NCI-H2196 (cell line): ENCODE results near the gene NMNAT2.
"Not testable (repeated sequence)": the region's sequence is repeated elsewhere in the genome, so short reads cannot be mapped to it uniquely, and the experiment has no call there.

ENCODE experiments used
- DNase-seq: peaks from one replicate; lab custom pipeline; 2025; ENCODE audit not compliant: unreplicated experiment; lab: John Stamatoyannopoulos, UW

NMNAT2 gene

GRCh38 chr1:183290628-183291027, 127.6 kb downstream of the NMNAT2 start:
- no peak for DNase-seq

- DNase-seq = no peak
These were observed 129.1 kb downstream of the NMNAT2 start for GRCh38 chr1:183289051-183289496.

- DNase-seq = no peak
These were observed 129.6 kb downstream of the NMNAT2 start for GRCh38 chr1:183288583-183288982.

- no peak for DNase-seq
These were observed 130.9 kb downstream of the NMNAT2 start for GRCh38 chr1:183287191-183287675.

- DNase-seq = no peak
These were observed 132.4 kb downstream of the NMNAT2 start for GRCh38 chr1:183285746-183286145.

GRCh38 chr1:183285256-183285655, 132.9 kb downstream of the NMNAT2 start:
- DNase-seq = no peak

- no peak for DNase-seq
These were observed 134.1 kb downstream of the NMNAT2 start for GRCh38 chr1:183284086-183284485.

- DNase-seq = no peak
These were observed 134.9 kb downstream of the NMNAT2 start for GRCh38 chr1:183283286-183283685.

GRCh38 chr1:183282101-183282855, 135.9 kb downstream of the NMNAT2 start:
- DNase-seq = no peak

GRCh38 chr1:183281553-183282091, 136.6 kb downstream of the NMNAT2 start:
- DNase-seq = peak; percentile 85

GRCh38 chr1:183281039-183281438, 137.1 kb downstream of the NMNAT2 start:
- DNase-seq = no peak

- DNase-seq = no peak
These were observed 138.3 kb downstream of the NMNAT2 start for GRCh38 chr1:183279835-183280234.

- DNase-seq = no peak
These were observed 139.2 kb downstream of the NMNAT2 start for GRCh38 chr1:183278739-183279591.

- no peak for DNase-seq
These were observed 140.1 kb downstream of the NMNAT2 start for GRCh38 chr1:183277821-183278738.

GRCh38 chr1:183276386-183277080, 141.6 kb downstream of the NMNAT2 start:
- DNase-seq = no peak

GRCh38 chr1:183275322-183275721, 142.9 kb downstream of the NMNAT2 start:
- DNase-seq = no peak

GRCh38 chr1:183274836-183275235, 143.3 kb downstream of the NMNAT2 start:
- no peak for DNase-seq

- not testable (repeated sequence) for DNase-seq
These were observed 144.2 kb downstream of the NMNAT2 start for GRCh38 chr1:183273984-183274383.

GRCh38 chr1:183273300-183273699, 144.9 kb downstream of the NMNAT2 start:
- no peak for DNase-seq

GRCh38 chr1:183272390-183272848, 145.8 kb downstream of the NMNAT2 start:
- no peak for DNase-seq
